ENCODE data around the gene ZNF516. TPM values are rescaled to one million over a fixed set of nuclear protein-coding genes. Genes with fewer than 3 reads are reported as not detected.

The ZNF516 gene
- polyA plus RNA-seq, 1 experiment, result 11.3 TPM

DNA sequence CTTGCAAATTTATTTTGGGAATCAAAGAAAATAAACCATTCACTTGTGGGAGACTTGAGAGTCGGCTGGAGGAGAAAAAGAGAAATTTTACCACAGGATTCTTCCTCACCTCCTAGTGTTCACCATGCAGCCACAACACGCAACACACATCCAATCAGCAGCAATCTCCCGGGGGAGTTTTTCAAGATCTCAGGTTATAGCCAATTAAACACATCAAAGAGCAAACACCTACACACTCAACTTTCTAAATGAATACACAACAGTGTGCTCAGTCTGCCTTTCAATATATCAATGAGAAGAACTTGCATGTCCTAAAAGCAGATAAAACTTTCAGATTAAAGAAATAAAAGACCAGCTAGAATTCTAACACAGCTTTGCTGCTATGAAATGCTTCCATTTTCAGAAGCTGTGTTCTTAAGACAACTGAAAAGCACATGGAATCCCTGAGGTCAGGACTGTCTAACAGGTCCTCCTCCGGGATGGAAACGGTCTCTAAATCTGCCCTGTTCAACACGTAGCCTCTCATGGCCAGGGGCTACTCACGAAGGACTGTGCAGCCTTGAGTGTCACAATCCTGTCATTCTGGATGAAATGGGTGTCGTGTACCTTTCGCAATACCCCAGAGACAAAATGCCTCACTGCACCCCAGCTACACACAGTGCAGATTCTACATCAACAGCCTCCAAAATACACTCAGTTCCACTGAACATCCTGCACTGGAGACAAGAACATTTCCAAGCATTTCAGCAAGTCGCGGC, 84.2 kb downstream of the ZNF516 start:
- TF ChIP-seq, protein P1, sequence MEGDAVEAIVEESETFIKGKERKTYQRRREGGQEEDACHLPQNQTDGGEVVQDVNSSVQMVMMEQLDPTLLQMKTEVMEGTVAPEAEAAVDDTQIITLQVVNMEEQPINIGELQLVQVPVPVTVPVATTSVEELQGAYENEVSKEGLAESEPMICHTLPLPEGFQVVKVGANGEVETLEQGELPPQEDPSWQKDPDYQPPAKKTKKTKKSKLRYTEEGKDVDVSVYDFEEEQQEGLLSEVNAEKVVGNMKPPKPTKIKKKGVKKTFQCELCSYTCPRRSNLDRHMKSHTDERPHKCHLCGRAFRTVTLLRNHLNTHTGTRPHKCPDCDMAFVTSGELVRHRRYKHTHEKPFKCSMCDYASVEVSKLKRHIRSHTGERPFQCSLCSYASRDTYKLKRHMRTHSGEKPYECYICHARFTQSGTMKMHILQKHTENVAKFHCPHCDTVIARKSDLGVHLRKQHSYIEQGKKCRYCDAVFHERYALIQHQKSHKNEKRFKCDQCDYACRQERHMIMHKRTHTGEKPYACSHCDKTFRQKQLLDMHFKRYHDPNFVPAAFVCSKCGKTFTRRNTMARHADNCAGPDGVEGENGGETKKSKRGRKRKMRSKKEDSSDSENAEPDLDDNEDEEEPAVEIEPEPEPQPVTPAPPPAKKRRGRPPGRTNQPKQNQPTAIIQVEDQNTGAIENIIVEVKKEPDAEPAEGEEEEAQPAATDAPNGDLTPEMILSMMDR (IDR thresholded peaks at IDR 0.05; ENCODE audit: insufficient read depth, low read depth, low read length), result no peak
- no peak for DNase-seq (ENCODE audit: low read depth)
- POLR2A ChIA-PET, result no interaction called here
- Histone ChIP-seq H3K27me3 (ENCODE audit: control insufficient read depth, insufficient read depth, low read length) (no peaks in the 10 kb centered on the region), H3K4me3 (ENCODE audit: low read depth, low read length) (no peak overlapping the region), H3K36me3 (ENCODE audit: control insufficient read depth, insufficient read depth, low read length) (no peaks in the 10 kb centered on the region)
- CTCF ChIA-PET, result interaction anchor here (3.7 kb wide), 1 partner anchor 12 kb away, joined by 28 read pairs; no protein-coding TSS in a partner anchor

- Histone ChIP-seq H3K36me3 (ENCODE audit: control insufficient read depth, insufficient read depth, low read length) (peaks cover 2% of the 10 kb centered on the region; the same call in 1 of the 2 replicates), H3K4me3 (ENCODE audit: low read depth, low read length) (no peak overlapping the region), H3K27me3 (ENCODE audit: control insufficient read depth, insufficient read depth, low read length) (no peaks in the 10 kb centered on the region)
- ChIA-PET POLR2A (no interaction called here), CTCF (interaction anchor here (1.3 to 3.7 kb wide), 4 partner anchors 11 to 300 kb away, joined by 3 to 28 read pairs (median 4); no protein-coding TSS in a partner anchor)
- no peak for DNase-seq (ENCODE audit: low read depth)
- TF ChIP-seq, protein P1 (IDR thresholded peaks at IDR 0.05; ENCODE audit: insufficient read depth, low read depth, low read length), result no peak
Observed at GRCh38 chr18:76410033-76410432, 85.0 kb downstream of the ZNF516 start.

DNA sequence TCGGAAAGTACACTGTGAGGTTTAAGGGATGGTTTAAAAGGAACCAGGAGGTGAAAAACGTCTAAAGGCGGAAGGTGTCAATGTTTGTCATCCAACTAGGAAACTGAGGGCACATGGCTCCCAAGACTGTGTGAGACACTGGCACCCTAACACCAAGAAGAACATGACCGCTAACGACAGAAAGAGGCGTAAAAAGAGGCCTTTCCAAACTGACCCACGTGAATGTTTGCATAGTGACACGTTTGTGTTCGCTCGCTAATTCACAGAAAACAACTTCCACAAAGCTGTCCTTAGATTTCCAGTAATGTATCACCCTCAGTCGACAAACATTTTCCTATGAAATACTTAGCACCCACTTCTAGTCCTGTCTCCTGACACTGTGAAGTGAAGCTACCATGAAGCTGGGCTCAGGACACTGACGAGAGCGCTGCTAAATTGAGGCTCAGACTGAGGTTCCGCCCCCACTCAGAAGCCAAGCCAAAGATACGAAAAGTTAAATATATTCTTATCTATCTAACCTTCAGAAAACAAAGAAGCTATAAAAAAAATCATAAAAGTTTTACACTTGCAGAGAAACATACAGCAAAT, 86.5 kb downstream of the ZNF516 start:
- CTCF ChIA-PET, result interaction anchor here (0.6 to 3.7 kb wide), 6 partner anchors 9 to 301 kb away, joined by 3 to 28 read pairs (median 4); no protein-coding TSS in a partner anchor

GRCh38 chr18:76407681-76408080, 87.4 kb downstream of the ZNF516 start:
- Histone ChIP-seq H3K27me3 (ENCODE audit: control insufficient read depth, insufficient read depth, low read length) (no peaks in the 10 kb centered on the region), H3K36me3 (ENCODE audit: control insufficient read depth, insufficient read depth, low read length) (peaks cover 6% of the 10 kb centered on the region; the same call in 1 of the 2 replicates), H3K4me3 (ENCODE audit: low read depth, low read length) (no peak overlapping the region)
- no peak for DNase-seq (ENCODE audit: low read depth)
- ChIA-PET POLR2A (no interaction called here), CTCF (interaction anchor here (1.1 to 3.7 kb wide), 4 partner anchors 8 to 301 kb away, joined by 3 to 28 read pairs (median 5); no protein-coding TSS in a partner anchor)
- TF ChIP-seq, protein P1 (IDR thresholded peaks at IDR 0.05; ENCODE audit: insufficient read depth, low read depth, low read length), result no peak

More for the DNA sequence above, 86.5 kb downstream of the ZNF516 start:
- TF ChIP-seq, protein P1 (IDR thresholded peaks at IDR 0.05; ENCODE audit: insufficient read depth, low read depth, low read length), result no peak
- H3K4me3 ChIP-seq (ENCODE audit: low read depth, low read length), result no peak overlapping the region
- no peak for DNase-seq (ENCODE audit: low read depth)
- H3K36me3 ChIP-seq (ENCODE audit: control insufficient read depth, insufficient read depth, low read length), result peaks cover 6% of the 10 kb centered on the region; the same call in 1 of the 2 replicates
- POLR2A ChIA-PET, result no interaction called here
- H3K27me3 ChIP-seq (ENCODE audit: control insufficient read depth, insufficient read depth, low read length), result no peaks in the 10 kb centered on the region

DNA sequence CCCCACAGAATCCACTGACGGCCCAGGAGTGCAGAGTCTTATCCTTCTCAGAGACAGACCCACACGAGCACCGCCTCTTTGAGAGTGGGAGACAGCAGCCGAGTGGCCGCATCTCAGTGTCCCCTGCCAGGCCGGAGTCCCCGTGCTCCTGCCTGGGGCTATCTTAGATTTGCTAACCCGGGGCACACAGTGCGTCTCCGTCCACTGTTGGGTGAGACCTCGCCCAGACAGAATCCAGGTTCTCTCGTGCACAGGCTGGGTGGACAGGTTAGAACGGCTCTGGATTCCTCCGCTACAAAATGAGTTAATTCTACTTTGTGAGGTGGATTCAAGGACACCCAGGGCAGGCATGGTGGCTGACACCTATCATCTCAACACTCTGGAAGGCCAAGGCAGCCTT, 88.3 kb downstream of the ZNF516 start:
- Histone ChIP-seq H3K4me3 (ENCODE audit: low read depth, low read length) (no peak overlapping the region), H3K36me3 (ENCODE audit: control insufficient read depth, insufficient read depth, low read length) (peaks cover 8% of the 10 kb centered on the region; the same call in 1 of the 2 replicates), H3K27me3 (ENCODE audit: control insufficient read depth, insufficient read depth, low read length) (no peaks in the 10 kb centered on the region)
- CTCF ChIA-PET, result no interaction called here
- TF ChIP-seq, protein P1 (IDR thresholded peaks at IDR 0.05; ENCODE audit: insufficient read depth, low read depth, low read length), result no peak
- POLR2A ChIA-PET, result no interaction called here
- DNase-seq (ENCODE audit: low read depth), result no peak

Data from BJ (cell line).